ENCODE results near the gene SET. TPM values are rescaled to one million over a fixed set of nuclear protein-coding genes. Genes with fewer than 3 reads are reported as not detected.
A peak's percentile ranks its signal among the peaks of the same experiment; 100 is the strongest.

Gene SET
- total RNA-seq, 1 experiment from 2014 or later = 1,129 TPM

DNA sequence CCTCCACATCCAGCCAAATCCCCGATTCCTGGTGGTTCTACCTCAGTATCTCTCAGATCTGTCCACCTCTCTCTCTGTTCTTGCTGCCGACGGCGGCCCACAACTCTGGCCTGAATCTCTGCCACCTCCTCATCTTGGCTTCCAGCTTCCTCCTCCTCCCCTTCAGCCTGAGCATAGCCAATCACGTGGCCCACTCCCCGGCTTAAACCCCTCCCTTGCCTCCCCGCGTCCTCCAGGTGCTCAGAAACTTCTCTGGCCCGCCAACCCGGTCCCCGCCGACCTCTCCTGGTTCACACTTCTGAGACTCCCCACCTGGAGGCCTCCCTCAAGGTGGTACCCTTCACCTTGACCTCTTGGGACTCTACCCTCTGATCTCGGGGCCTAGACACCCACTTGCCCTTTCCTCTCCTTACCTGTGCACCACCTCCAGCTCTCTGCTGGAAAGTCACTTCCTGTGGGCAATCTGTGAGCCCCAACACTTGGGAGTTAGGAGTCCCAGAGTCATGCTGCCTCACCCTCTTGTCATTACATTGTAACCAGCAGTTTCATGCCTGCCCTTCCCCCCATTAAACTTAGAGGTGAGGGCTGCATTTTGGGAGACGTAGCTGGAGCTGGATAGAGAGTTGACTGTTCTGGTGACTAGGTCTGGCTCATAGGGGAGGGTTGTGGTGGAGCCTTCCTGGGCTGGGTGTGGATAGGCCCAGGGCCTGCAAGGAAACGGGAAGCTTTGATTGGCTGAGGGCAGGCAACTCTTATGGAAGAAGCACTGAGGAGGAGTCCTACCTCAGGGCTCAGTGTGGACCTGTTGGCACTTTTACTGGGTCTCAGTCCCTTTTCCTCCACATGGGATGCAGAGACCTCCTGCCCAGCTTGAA, 4.5 kb upstream of the SET start (continued):
- TF ChIP-seq JAZF1 (CRISPR knock-in tag; IDR thresholded peaks at IDR 0.05) (no peak), TEAD4 (CRISPR knock-in tag; IDR thresholded peaks at IDR 0.05) (no peak), IRF2 (CRISPR knock-in tag; IDR thresholded peaks at IDR 0.05; ENCODE audit: borderline replicate concordance, low read depth) (no peak), ATF1 (CRISPR knock-in tag; IDR thresholded peaks at IDR 0.05) (no peak), ZNF263 (CRISPR knock-in tag; IDR thresholded peaks at IDR 0.05; ENCODE audit: low read depth) (0 out of 2 replicates have a peak, but pooled peaks have one; percentile 27), USF1 (CRISPR knock-in tag; IDR thresholded peaks at IDR 0.05) (peak; percentile 90), NR3C1 (CRISPR knock-in tag; conservative IDR thresholded peaks at IDR 0.05; ENCODE audit: low read depth) (no peak), SP1 (CRISPR knock-in tag; conservative IDR thresholded peaks at IDR 0.05) (0 out of 2 replicates have a peak, but pooled peaks have one; percentile 45), NFE2L1 (CRISPR knock-in tag; IDR thresholded peaks at IDR 0.05) (no peak), MAX (CRISPR knock-in tag; IDR thresholded peaks at IDR 0.05) (peak; percentile 71; the same call in 1 of the 2 replicates), CREM (CRISPR knock-in tag; IDR thresholded peaks at IDR 0.05) (no peak), E2F5 (CRISPR knock-in tag; IDR thresholded peaks at IDR 0.05) (no peak), GTF2I (CRISPR knock-in tag; conservative IDR thresholded peaks at IDR 0.05) (no peak), TEAD1 (CRISPR knock-in tag; IDR thresholded peaks at IDR 0.05) (no peak), ZNF425 (CRISPR knock-in tag; conservative IDR thresholded peaks at IDR 0.05) (no peak)
- TF ChIP-seq, protein P1, sequence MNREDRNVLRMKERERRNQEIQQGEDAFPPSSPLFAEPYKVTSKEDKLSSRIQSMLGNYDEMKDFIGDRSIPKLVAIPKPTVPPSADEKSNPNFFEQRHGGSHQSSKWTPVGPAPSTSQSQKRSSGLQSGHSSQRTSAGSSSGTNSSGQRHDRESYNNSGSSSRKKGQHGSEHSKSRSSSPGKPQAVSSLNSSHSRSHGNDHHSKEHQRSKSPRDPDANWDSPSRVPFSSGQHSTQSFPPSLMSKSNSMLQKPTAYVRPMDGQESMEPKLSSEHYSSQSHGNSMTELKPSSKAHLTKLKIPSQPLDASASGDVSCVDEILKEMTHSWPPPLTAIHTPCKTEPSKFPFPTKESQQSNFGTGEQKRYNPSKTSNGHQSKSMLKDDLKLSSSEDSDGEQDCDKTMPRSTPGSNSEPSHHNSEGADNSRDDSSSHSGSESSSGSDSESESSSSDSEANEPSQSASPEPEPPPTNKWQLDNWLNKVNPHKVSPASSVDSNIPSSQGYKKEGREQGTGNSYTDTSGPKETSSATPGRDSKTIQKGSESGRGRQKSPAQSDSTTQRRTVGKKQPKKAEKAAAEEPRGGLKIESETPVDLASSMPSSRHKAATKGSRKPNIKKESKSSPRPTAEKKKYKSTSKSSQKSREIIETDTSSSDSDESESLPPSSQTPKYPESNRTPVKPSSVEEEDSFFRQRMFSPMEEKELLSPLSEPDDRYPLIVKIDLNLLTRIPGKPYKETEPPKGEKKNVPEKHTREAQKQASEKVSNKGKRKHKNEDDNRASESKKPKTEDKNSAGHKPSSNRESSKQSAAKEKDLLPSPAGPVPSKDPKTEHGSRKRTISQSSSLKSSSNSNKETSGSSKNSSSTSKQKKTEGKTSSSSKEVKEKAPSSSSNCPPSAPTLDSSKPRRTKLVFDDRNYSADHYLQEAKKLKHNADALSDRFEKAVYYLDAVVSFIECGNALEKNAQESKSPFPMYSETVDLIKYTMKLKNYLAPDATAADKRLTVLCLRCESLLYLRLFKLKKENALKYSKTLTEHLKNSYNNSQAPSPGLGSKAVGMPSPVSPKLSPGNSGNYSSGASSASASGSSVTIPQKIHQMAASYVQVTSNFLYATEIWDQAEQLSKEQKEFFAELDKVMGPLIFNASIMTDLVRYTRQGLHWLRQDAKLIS (CRISPR knock-in tag; IDR thresholded peaks at IDR 0.05; ENCODE audit: borderline replicate concordance) = no peak
- TF ChIP-seq, protein P2, sequence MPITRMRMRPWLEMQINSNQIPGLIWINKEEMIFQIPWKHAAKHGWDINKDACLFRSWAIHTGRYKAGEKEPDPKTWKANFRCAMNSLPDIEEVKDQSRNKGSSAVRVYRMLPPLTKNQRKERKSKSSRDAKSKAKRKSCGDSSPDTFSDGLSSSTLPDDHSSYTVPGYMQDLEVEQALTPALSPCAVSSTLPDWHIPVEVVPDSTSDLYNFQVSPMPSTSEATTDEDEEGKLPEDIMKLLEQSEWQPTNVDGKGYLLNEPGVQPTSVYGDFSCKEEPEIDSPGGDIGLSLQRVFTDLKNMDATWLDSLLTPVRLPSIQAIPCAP (CRISPR knock-in tag; IDR thresholded peaks at IDR 0.05) = no peak
- TF ChIP-seq, protein P3, sequence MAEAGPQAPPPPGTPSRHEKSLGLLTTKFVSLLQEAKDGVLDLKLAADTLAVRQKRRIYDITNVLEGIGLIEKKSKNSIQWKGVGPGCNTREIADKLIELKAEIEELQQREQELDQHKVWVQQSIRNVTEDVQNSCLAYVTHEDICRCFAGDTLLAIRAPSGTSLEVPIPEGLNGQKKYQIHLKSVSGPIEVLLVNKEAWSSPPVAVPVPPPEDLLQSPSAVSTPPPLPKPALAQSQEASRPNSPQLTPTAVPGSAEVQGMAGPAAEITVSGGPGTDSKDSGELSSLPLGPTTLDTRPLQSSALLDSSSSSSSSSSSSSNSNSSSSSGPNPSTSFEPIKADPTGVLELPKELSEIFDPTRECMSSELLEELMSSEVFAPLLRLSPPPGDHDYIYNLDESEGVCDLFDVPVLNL (CRISPR knock-in tag; IDR thresholded peaks at IDR 0.05; ENCODE audit: borderline replicate concordance, low read depth) = no peak
- TF ChIP-seq, protein P4, sequence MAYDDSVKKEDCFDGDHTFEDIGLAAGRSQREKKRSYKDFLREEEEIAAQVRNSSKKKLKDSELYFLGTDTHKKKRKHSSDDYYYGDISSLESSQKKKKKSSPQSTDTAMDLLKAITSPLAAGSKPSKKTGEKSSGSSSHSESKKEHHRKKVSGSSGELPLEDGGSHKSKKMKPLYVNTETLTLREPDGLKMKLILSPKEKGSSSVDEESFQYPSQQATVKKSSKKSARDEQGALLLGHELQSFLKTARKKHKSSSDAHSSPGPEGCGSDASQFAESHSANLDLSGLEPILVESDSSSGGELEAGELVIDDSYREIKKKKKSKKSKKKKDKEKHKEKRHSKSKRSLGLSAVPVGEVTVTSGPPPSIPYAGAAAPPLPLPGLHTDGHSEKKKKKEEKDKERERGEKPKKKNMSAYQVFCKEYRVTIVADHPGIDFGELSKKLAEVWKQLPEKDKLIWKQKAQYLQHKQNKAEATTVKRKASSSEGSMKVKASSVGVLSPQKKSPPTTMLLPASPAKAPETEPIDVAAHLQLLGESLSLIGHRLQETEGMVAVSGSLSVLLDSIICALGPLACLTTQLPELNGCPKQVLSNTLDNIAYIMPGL (CRISPR knock-in tag; IDR thresholded peaks at IDR 0.05) = no peak
- TF ChIP-seq, protein P5, sequence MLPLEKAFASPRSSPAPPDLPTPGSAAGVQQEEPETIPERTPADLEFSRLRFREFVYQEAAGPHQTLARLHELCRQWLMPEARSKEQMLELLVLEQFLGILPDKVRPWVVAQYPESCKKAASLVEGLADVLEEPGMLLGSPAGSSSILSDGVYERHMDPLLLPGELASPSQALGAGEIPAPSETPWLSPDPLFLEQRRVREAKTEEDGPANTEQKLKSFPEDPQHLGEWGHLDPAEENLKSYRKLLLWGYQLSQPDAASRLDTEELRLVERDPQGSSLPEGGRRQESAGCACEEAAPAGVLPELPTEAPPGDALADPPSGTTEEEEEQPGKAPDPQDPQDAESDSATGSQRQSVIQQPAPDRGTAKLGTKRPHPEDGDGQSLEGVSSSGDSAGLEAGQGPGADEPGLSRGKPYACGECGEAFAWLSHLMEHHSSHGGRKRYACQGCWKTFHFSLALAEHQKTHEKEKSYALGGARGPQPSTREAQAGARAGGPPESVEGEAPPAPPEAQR (CRISPR knock-in tag; IDR thresholded peaks at IDR 0.05) = no peak
- TF ChIP-seq, protein P6, sequence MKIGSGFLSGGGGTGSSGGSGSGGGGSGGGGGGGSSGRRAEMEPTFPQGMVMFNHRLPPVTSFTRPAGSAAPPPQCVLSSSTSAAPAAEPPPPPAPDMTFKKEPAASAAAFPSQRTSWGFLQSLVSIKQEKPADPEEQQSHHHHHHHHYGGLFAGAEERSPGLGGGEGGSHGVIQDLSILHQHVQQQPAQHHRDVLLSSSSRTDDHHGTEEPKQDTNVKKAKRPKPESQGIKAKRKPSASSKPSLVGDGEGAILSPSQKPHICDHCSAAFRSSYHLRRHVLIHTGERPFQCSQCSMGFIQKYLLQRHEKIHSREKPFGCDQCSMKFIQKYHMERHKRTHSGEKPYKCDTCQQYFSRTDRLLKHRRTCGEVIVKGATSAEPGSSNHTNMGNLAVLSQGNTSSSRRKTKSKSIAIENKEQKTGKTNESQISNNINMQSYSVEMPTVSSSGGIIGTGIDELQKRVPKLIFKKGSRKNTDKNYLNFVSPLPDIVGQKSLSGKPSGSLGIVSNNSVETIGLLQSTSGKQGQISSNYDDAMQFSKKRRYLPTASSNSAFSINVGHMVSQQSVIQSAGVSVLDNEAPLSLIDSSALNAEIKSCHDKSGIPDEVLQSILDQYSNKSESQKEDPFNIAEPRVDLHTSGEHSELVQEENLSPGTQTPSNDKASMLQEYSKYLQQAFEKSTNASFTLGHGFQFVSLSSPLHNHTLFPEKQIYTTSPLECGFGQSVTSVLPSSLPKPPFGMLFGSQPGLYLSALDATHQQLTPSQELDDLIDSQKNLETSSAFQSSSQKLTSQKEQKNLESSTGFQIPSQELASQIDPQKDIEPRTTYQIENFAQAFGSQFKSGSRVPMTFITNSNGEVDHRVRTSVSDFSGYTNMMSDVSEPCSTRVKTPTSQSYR (CRISPR knock-in tag; IDR thresholded peaks at IDR 0.05) = no peak
